Keratinocyte (primary cell): ENCODE results near the gene NTN3. TPM values are rescaled to one million over a fixed set of nuclear protein-coding genes. Genes with fewer than 3 reads are reported as not detected.
A peak's percentile ranks its signal among the peaks of the same experiment; 100 is the strongest.

Experiments
- DNase-seq: peaks from one replicate; pipeline ENCODE4 v3.0.0-alpha.2; 2011; ENCODE audit warnings: low read depth, missing footprints, low spot score
- FAIRE-seq: peaks from 2 replicates; lab custom pipeline; 2011; peaks lifted over from hg19 to GRCh38; lab: Jason Lieb, UNC
- H2AFZ ChIP-seq: 2 replicates; pipeline ENCODE4 v1.6.0; 2012; ENCODE audit warnings: low read length, control low read depth, inconsistent platforms; ENCODE audit not compliant: control insufficient read depth
- H3K27ac ChIP-seq: 2 replicates; pipeline ENCODE4 v1.5.1; 2011; ENCODE audit warnings: low read length; ENCODE audit not compliant: control insufficient read depth, insufficient read depth
- H3K27me3 ChIP-seq: 3 replicates; pipeline ENCODE4 v1.6.0; 2011; ENCODE audit warnings: low read length; ENCODE audit not compliant: control insufficient read depth, insufficient read depth; ENCODE audit errors: extremely low read depth
- H3K36me3 ChIP-seq, 2 experiments: 2 replicates in 1 of 2; 3 replicates in 1 of 2; pipeline ENCODE4 v1.5.1; 2011; ENCODE audit warnings: low read length in 2 of 2, mild to moderate bottlenecking in 1 of 2; ENCODE audit not compliant: control insufficient read depth in 2 of 2, insufficient read depth in 2 of 2; ENCODE audit errors: extremely low read depth in 1 of 2
- H3K4me1 ChIP-seq: 3 replicates; pipeline ENCODE4 v1.5.1; 2011; ENCODE audit warnings: low read length; ENCODE audit not compliant: control insufficient read depth, insufficient read depth; ENCODE audit errors: extremely low read depth
- H3K4me2 ChIP-seq: 3 replicates; pipeline ENCODE4 v1.6.0; 2011; ENCODE audit warnings: low read depth, low read length; ENCODE audit not compliant: control insufficient read depth, insufficient read depth; ENCODE audit errors: extremely low read depth
- H3K4me3 ChIP-seq, 3 experiments: fragments of 200-600 bp in 1 of 3; sonication (generic) in 1 of 3; 2 replicates in 2 of 3; 3 replicates in 1 of 3; pipeline ENCODE4 v1.5.1; 2011 to 2016; ENCODE audit warnings: low read length in 3 of 3, mild to moderate bottlenecking in 3 of 3, control low read depth in 2 of 3, inconsistent platforms in 1 of 3, low read depth in 1 of 3, mixed read lengths in 1 of 3, mixed run types in 1 of 3, moderate library complexity in 1 of 3; ENCODE audit not compliant: control insufficient read depth in 2 of 3, insufficient read depth in 2 of 3; ENCODE audit errors: extremely low read depth in 1 of 3
- H3K79me2 ChIP-seq: 2 replicates; pipeline ENCODE4 v1.6.0; 2012; ENCODE audit warnings: low read length; ENCODE audit not compliant: control insufficient read depth, insufficient read depth
- H3K9ac ChIP-seq: 3 replicates; pipeline ENCODE4 v1.6.0; 2011; ENCODE audit warnings: low read length; ENCODE audit not compliant: control insufficient read depth, insufficient read depth; ENCODE audit errors: extremely low read depth
- H3K9me1 ChIP-seq: 3 replicates; pipeline ENCODE4 v1.6.0; 2011; ENCODE audit warnings: low read length; ENCODE audit not compliant: control insufficient read depth, insufficient read depth; ENCODE audit errors: extremely low read depth
- H3K9me3 ChIP-seq: 2 replicates; pipeline ENCODE4 v1.5.1; 2012; ENCODE audit warnings: low read depth, low read length; ENCODE audit not compliant: control insufficient read depth
- H4K20me1 ChIP-seq: 3 replicates; pipeline ENCODE4 v1.6.0; 2011; ENCODE audit warnings: low read length; ENCODE audit not compliant: control insufficient read depth, insufficient read depth; ENCODE audit errors: extremely low read depth
- CTCF ChIP-seq, 3 experiments: IDR thresholded peaks in 1 of 3; conservative IDR thresholded peaks in 1 of 3; optimal IDR thresholded peaks in 1 of 3; 2 replicates in 2 of 3; 3 replicates in 1 of 3; pipeline versions ENCODE3 to v1.5.1; 2011; ENCODE audit warnings: low read length in 3 of 3, mild to moderate bottlenecking in 3 of 3, moderate library complexity in 2 of 3, control low read depth in 1 of 3, inconsistent platforms in 1 of 3; ENCODE audit not compliant: insufficient read depth in 2 of 3; ENCODE audit errors: extremely low read depth in 1 of 3
- EZH2 ChIP-seq: IDR thresholded peaks from one replicate; pipeline ENCODE4 v1.6.1; 2012; ENCODE audit warnings: inconsistent platforms, mild to moderate bottlenecking, low read length, moderate library complexity
- dilution Hi-C: fragments of 300-500 bp; cut with MboI; formaldehyde crosslinking; loops from one replicate; pipeline ENCODE4 v1.7.0; 2020; ENCODE audit warnings: low sequenced_read_pairs; ENCODE audit not compliant: extremely low pct_ligation_motif_present
- polyA plus RNA-seq, 5 experiments: library from polyadenylated mRNA; depleted of rRNA in 3 of 5; stranded (reverse) in 3 of 5; stranded (forward) in 1 of 5; unstranded in 1 of 5; fragments of >200 nt; gene quantifications; 1 replicate in 1 of 5; 2 replicates in 3 of 5; 3 replicates in 1 of 5; pipeline versions ENCODE4 v1.2.1 to v1.2.3, GENCODE V29; 2011 to 2012; ENCODE audit warnings: missing spikeins in 2 of 5, low read depth in 1 of 5, low replicate concordance in 1 of 5

The NTN3 gene
- polyA plus RNA-seq, 1 donor (not counting 4 experiments of a cell fraction or from before 2014, with no cell fraction given): not detected

DNA sequence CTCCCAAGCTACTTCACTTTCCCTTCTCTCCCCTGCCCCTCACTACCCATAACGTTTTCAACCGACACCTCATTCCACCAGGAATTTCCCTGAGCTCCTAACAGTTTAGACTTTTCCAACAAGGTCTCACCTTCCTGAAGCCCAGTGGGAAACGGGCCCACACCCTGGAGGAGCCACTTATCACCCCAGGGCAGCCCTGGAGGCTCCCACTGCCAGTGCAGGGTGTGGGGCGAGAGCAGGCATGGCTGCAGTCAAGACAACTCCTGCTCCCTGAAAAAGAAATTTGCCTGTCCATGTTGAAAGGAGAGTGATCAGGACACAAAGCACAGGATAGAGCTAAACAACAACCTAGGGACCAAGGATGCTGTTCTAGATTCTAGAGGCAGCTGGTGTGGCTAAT, 43.6 kb upstream of the NTN3 start:
- H4K20me1 ChIP-seq: peaks cover 3% of the 10 kb centered on the region
- FAIRE-seq (no peak), DNase-seq (no peak)
- H3K4me3 ChIP-seq: no peak overlapping the region
- peaks cover 3 to 9% of the 10 kb centered on the region in 2 experiments for H3K36me3 ChIP-seq
- H3K27me3 ChIP-seq: no peaks in the 10 kb centered on the region
- no peak overlapping the region for H3K9ac ChIP-seq
- dilution Hi-C loops: no loop called here
- TF ChIP-seq CTCF (optimal IDR thresholded peaks at IDR 0.05 in 1 of 3, IDR thresholded peaks at IDR 0.05 in 1 of 3, conservative IDR thresholded peaks at IDR 0.05 in 1 of 3; ENCODE audit: extremely low read depth in 1 of 3, insufficient read depth in 2 of 3, low read length in 3 of 3) (no peak), EZH2 (no peak)
- H3K9me3 ChIP-seq: no peaks in the 10 kb centered on the region
- peaks cover 24% of the 10 kb centered on the region for H3K79me2 ChIP-seq
- no peak overlapping the region for H3K27ac ChIP-seq
- no peak overlapping the region for H3K4me2 ChIP-seq
- H3K4me1 ChIP-seq: peaks cover 12% of the 10 kb centered on the region
- no peak overlapping the region for H2AFZ ChIP-seq
- H3K9me1 ChIP-seq: no peaks in the 10 kb centered on the region

DNA sequence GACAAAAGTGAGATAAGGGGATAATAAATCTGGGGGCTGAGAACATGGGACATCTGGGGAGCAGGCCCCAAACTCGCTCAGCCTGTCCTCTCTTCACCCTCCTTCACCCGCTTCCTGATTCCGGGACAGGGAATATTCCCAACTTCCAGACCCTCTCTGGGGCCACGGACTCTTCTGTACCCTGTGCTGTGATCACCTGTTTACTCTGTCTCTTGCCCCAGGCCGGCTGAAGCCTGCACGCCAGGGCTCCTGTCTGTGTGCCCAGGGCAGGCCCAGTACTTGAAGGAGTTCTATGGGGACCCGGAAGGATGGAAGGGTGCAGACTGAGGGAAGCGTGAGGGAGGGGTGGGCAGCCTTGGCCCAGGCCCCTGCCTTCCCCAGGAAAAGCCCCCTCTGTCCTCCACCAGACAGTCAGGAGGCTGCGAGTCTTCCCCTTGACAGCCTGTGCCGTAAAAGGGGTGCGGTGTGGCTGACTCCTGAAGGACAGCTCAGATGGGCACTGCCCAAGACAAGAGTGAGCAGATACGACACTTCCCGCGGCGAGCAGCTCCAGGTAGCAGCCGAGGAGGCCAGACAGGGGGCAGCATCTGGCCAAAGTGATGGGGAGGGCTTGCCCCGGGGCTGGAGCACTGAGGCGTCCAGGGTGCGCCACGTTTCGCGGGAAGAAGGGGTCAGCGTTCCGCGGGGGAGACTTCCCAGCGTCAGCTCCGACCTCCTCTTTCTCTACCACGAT, 42.9 kb upstream of the NTN3 start:
- dilution Hi-C loops: no loop called here
- peak overlapping the region; percentile 47 for H3K27ac ChIP-seq
- no peak for DNase-seq
- no peaks in the 10 kb centered on the region for H3K9me1 ChIP-seq
- peak overlapping the region; percentile 83 for H3K4me2 ChIP-seq
- peaks cover 28% of the 10 kb centered on the region for H3K79me2 ChIP-seq
- TF ChIP-seq CTCF (optimal IDR thresholded peaks at IDR 0.05 in 1 of 3, IDR thresholded peaks at IDR 0.05 in 1 of 3, conservative IDR thresholded peaks at IDR 0.05 in 1 of 3; ENCODE audit: extremely low read depth in 1 of 3, insufficient read depth in 2 of 3, low read length in 3 of 3) (peak in 1 of 3 experiments; percentile 43), EZH2 (no peak)
- peak overlapping the region; percentile 68 for H3K9ac ChIP-seq
- H2AFZ ChIP-seq: peak overlapping the region; percentile 89
- H3K9me3 ChIP-seq: no peaks in the 10 kb centered on the region
- H3K4me3 ChIP-seq: peak overlapping the region; percentile 67 to 80 (median 67)
- peaks cover 9 to 16% of the 10 kb centered on the region in 2 experiments for H3K36me3 ChIP-seq
- FAIRE-seq: no peak
- H3K27me3 ChIP-seq: no peaks in the 10 kb centered on the region
- peaks cover 3% of the 10 kb centered on the region for H4K20me1 ChIP-seq
- peaks cover 12% of the 10 kb centered on the region for H3K4me1 ChIP-seq
